ENCODE measurements around the gene MCHR1.
A peak's percentile ranks its signal among the peaks of the same experiment; 100 is the strongest.
"Not testable (repeated sequence)": the region's sequence is repeated elsewhere in the genome, so short reads cannot be mapped to it uniquely, and the experiment has no call there.

MCHR1 gene, protein sequence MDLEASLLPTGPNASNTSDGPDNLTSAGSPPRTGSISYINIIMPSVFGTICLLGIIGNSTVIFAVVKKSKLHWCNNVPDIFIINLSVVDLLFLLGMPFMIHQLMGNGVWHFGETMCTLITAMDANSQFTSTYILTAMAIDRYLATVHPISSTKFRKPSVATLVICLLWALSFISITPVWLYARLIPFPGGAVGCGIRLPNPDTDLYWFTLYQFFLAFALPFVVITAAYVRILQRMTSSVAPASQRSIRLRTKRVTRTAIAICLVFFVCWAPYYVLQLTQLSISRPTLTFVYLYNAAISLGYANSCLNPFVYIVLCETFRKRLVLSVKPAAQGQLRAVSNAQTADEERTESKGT

GRCh38 chr22:40679249-40679963 lies at the start of gene MCHR1:
Gene MCHR1 (plus strand): TSS chr22:40679484. CDS start chr22:40679653, 169 bp downstream.
- DNase-seq, result no peak

GRCh38 chr22:40631925-40632324 lies 47.4 kb upstream of the MCHR1 start:
- DNase-seq, result no peak

- no peak for DNase-seq
These were observed 46.2 kb upstream of the MCHR1 start for GRCh38 chr22:40633036-40633435.

DNA sequence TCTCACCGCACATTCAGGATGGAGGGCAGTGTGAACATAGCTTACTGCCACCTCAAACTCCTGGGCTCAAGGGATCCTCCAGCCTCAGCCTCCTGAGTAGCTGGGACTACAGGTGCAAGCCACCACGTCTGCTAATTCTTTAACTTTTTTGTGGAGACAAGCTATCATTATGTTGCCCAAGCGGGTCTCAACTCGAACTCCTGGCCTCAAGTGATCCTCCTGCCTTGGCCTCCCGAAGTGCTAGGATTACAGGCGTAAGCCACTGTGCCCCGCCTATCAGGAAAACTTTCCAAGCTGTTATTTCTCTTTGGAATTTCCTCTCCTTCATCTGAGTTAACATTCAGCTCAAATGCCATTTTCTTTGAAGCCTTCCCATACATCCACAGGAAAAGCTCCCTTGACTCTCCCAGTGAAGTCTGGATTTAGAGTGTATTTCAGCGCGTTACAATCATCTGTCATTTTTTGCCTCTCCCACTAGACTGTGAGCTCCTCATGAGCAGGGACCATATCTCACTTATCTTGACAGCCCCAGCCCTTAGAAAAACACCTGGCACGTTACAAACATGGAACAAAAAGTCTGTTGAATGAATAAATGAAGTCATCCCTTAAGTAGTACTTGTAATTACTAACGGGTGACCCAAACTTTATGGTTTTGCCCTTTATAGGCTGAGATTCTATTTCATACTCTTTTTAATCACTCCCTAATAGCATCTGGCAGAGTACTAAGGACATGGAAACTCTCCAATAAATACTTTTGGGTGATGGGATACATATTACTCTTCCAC lies 45.0 kb upstream of the MCHR1 start:
- DNase-seq, result no peak

DNA sequence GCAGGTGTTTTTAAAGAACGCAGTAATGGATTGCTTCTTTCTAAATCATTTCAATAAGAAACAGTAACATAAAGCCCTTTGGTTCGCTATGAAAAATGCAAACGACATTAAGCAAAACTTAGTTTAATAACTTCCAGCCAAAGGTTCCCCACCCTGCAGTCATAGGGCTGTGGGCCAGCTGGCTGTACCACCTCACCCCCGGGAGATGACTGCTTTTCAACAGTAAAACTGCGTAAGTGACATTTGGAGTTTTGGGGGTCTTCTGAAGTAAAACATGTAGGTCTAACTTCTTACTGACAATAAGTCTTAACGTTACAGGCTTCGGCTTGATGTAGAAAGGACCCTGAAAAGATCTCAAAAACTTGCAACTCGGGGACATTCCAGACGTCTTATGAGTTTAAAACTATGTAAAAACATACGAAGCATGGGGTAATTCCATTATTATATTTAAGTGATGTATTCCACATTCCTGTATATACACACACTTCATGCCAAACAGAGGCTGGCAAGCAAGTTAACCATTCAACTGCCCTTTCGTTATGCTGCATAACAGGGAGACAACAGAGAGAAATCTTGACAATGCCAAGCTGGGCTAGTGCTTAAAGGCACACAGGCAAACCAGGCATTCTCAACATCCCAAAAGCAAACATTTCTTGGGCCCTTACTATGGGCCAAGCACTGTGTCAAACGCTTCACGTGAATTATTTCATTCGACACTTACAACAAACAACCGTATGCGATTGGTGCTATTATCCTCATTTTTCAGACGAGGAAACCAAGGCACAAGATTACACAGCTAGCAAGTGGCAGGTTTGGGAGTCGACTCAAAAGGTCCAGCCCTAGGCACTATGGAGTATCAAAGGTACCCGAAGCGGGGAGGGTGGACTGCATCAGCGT lies 44.0 kb upstream of the MCHR1 start:
- no peak for DNase-seq

DNA sequence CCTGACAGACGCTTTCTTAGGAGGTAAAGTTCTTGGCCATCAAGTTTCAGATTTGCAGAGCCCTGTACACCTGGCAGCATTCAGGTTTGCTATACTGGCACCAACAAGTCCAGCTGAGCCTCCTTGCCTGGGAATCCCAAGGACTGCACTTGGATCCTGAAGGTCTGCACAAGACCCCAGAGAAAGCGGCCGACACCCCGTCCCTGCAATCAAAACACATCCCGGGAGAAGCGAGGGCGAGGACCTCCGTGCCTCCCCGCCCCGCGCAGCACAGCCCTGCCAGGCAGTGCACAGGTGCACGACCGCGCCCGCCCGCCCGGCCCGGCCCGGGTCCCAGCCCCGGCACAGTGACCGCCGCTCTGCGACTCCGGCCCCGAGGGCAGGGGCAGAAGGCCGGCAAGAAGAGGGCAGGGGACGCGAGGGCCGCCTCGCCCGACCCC lies 43.3 kb upstream of the MCHR1 start:
- DNase-seq, result no peak

DNA sequence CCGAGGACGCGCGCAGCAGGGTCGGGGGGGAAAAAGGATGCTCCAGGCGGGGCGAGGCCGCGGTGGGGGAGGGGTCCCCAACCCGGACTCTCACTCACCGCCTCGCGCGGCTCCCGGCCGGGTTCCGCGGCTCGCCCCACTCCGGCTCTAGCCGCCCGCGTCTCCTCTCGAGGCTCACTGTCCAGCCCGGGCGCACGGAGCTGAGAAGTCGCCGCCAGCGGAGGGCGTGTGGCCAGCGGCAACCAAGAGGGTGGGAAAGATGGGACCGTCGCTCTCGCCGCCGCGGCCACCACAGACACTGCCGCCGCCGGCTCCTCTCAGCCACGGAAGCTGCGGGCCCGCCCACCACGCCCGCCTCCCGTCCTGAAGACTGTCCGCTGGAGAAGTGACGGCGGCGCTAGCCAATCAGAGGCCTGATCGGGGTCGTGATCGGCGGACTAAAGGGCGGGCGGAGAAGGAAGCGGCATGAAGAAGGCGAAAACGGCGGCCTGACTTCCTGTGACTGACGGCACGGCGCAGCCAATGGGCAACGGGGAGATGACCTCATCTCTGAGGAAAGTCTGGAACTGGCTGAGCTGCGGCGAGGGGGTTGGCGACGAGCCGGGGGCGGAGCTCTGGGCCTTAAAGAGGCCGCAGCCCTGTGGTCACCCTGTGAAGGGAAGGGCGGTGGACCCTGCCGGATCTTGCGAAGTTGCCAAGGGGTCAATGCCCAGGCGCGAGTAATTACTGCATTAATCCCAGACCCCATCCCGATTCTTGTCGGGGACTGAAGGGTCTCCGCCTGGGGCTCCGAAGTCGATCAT lies 42.7 kb upstream of the MCHR1 start, which contains the start of gene MRTFA:
Gene MRTFA (minus strand): TSS at position 340 of the 803 bp plus-strand sequence.
- peak; percentile 95 for DNase-seq

- no peak for DNase-seq
These were observed 41.8 kb upstream of the MCHR1 start for GRCh38 chr22:40637183-40638150.

DNA sequence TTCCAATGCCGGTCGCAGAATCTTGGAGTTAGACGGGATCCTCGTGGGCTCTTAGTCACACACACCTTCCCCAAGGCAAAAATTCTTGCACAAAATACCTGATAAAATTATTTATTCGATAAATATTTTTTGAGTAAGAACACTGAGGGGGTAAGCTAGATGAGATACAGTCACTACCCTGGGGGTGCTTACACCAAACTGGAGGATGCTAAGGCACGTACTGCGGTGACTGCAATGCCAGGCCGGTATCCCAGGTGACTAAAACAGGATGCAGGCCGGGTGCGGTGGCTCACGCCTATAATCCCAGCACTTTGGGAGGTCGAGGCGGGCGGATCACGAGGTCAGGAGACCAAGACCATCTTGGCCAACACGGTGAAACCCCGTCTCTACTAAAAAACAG lies 41.0 kb upstream of the MCHR1 start:
- no peak for DNase-seq

GRCh38 chr22:40641269-40641668 lies 38.0 kb upstream of the MCHR1 start:
- DNase-seq, result no peak

DNA sequence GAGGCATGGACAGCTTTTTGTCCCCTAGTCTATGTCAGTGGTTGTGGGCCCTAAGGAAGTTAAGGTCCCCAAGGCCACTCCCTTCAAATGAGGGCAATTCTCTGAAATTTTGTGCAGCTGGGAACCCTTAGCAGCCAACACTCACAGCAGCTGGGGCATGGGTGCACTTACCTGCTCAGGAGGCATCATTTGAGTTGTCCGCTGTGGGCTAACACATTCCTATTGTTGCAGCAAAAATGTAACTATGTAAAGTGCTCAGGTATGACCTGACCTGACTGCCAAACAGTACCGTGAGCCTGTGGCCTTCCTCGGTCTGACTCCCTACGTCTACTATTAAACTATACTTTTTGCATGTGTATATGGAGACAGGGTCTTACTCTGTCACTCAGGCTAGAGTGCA lies 37.0 kb upstream of the MCHR1 start:
- DNase-seq, result no peak

- no peak for DNase-seq
These were observed 33.6 kb upstream of the MCHR1 start for GRCh38 chr22:40645579-40646197.

GRCh38 chr22:40648386-40648785 lies 30.9 kb upstream of the MCHR1 start:
- no peak for DNase-seq

DNA sequence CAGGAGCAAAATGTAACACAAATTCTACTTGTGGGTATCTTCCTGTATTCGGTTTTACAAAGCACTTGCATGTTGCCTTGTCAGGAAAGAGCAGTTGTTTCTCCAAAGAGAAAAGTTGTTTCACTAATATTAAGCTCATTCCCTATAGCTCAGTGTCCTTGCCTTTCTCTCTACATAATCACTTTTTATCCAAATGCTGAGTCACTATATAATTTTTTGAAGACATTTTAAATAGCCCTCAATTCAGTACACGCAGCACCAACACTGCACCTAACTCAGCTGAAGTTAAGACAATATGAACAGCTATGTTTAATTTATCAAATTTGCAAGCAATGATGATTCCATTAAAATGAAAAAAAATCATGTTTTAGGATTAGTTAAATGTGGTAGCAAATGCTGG lies 28.2 kb upstream of the MCHR1 start:
- DNase-seq, result no peak

DNA sequence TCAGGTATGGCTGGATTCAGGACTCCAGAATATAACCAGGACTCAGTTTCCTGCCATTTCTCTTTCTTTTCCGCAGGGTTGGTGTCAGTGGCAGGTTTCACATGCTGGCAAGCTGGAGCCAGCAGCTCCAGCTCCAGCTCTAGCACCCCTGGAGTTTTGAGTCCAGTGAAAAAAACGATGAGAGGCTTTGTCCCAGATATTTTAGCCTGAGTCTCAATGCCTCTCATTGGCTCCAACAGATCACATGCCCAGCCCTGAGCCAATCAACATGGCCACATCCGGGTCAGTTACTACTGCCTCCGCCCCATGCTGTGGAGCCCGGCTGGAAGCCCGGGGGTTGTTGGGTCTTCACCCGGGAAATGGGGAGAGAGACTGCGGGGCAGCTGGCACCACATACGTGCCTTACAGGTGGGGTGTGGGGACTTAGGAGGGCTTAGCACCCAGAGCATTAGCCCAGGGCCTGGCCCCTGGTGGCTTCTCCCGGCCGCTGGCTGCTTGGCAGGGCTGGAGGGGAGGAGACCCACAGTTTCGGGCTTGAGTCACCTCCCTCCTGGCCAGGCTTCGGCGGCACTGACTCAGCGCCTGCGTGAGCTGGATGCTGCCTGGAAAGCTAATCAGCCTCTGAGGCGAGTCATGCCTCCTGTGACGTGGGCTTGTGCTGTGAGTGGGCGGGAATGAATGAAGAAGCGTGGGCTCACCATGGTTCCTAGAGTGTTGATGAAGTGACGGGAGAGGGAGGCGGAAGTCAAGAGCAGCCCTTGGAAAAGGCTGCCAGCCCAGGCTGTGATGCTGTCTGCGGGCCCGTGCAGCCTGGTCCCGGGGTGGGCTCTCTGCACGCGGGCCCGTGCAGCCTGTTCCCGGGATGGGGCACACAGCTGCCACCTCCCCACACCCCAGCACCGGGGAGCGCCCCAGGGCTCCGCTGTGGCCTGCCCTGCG lies 27.5 kb upstream of the MCHR1 start:
- peak; percentile 84 for DNase-seq

GRCh38 chr22:40653361-40653760 lies 25.9 kb upstream of the MCHR1 start:
- DNase-seq, result no peak

DNA sequence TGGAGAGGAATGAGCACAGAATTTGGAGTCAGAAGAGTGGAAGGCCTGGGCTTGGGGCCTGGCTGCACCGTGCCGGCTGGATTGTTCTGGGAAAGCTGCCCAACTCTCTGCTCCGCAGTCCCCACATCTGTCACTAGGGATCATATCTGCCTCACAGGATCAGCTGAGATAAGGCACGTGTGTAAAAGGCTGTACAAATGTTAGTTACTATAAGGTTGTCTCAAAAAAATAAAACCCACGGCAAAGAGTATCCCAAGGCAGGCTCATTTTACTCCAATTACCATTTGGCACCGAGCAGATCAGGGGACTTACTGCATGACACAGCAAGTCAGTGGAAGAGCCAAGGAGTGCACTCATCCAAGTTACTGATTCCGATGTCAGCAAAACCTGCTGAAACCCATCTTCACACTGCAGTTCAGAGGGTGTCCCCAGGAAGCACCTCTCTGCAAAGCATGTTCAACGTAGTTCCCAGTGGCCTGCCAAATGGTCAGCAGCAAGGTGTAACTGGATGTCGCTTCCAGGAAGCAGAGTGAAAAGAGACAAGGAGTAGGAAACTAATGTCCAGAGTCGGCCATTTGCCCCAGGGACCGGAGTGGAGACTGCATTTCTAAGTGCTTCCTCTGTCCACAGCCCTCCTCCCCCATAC lies 24.6 kb upstream of the MCHR1 start:
- no peak for DNase-seq

- not testable (repeated sequence) for DNase-seq
These were observed 23.3 kb upstream of the MCHR1 start for GRCh38 chr22:40655941-40656340.

All from SIG-M5 (cell line).